Suprapubic skin (tissue), 3 donors: ENCODE measurements around the gene ANO3.

Source experiments
- POLR2A ChIP-seq, 2 donors: fragments of 450-650 bp; IDR thresholded peaks; one replicate each; pipeline ENCODE4 v1.6.1; 2017; ENCODE audit warnings: antibody characterized with exemption in 2 of 2, mild to moderate bottlenecking in 2 of 2, moderate library complexity in 2 of 2
- TF ChIP-seq, protein P1 (sequence below), 2 donors: fragments of 200-600 bp in 1 of 2; fragments of 450-650 bp in 1 of 2; sonication (generic) in 1 of 2; IDR thresholded peaks; one replicate each; pipeline ENCODE4 v1.5.1; 2016 to 2019; ENCODE audit warnings: antibody characterized with exemption in 2 of 2, mild to moderate bottlenecking in 1 of 2, moderate library complexity in 1 of 2

DNA sequence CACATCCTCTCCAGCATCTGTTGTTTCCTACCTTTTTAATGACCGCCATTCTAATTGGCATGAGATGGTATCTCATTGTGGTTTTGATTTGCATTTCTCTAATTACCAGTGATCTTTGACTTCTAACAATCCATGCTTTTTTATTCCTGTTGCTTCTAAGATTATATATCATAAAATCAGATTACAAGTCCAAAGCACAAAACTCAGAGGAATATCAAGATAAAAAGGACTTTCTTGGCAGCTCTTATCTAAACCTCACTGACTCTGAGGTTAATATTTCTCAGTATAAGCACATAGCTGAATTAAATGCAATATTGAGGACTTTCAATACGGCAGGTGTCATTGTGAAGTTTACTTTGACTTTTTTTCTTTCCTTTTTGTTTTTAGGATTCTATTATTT, 378.6 kb downstream of the ANO3 start:
- no peak for TF ChIP-seq POLR2A (IDR thresholded peaks at IDR 0.05)
- TF ChIP-seq, protein P1, sequence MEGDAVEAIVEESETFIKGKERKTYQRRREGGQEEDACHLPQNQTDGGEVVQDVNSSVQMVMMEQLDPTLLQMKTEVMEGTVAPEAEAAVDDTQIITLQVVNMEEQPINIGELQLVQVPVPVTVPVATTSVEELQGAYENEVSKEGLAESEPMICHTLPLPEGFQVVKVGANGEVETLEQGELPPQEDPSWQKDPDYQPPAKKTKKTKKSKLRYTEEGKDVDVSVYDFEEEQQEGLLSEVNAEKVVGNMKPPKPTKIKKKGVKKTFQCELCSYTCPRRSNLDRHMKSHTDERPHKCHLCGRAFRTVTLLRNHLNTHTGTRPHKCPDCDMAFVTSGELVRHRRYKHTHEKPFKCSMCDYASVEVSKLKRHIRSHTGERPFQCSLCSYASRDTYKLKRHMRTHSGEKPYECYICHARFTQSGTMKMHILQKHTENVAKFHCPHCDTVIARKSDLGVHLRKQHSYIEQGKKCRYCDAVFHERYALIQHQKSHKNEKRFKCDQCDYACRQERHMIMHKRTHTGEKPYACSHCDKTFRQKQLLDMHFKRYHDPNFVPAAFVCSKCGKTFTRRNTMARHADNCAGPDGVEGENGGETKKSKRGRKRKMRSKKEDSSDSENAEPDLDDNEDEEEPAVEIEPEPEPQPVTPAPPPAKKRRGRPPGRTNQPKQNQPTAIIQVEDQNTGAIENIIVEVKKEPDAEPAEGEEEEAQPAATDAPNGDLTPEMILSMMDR (IDR thresholded peaks at IDR 0.05), result no peak
